Trophoblast cell (in vitro differentiated cells and primary cell): ENCODE data around the gene MRPS27.
A peak's percentile ranks its signal among the peaks of the same experiment; 100 is the strongest.

Experiments used
- DNase-seq, 2 donors: peaks; one replicate each; pipeline ENCODE4 v3.0.0-alpha.2; 2016
- H2AFZ ChIP-seq: 2 replicates; pipeline ENCODE4 v1.6.1; 2013; ENCODE audit warnings: low read length, moderate library complexity, mild to moderate bottlenecking; ENCODE audit not compliant: insufficient read depth, poor library complexity
- H2AK5ac ChIP-seq: 2 replicates; pipeline ENCODE4 v1.6.1; 2013; ENCODE audit warnings: mild to moderate bottlenecking, low read length
- H2BK120ac ChIP-seq: 2 replicates; pipeline ENCODE4 v1.6.1; 2013; ENCODE audit warnings: low read length, mild to moderate bottlenecking, moderate library complexity; ENCODE audit not compliant: insufficient read depth, poor library complexity
- H2BK12ac ChIP-seq: 2 replicates; pipeline ENCODE4 v1.6.1; 2013; ENCODE audit warnings: mild to moderate bottlenecking, low read length, moderate library complexity
- H2BK5ac ChIP-seq: 2 replicates; pipeline ENCODE4 v1.6.1; 2013; ENCODE audit warnings: low read length, low read depth, moderate library complexity, mild to moderate bottlenecking; ENCODE audit not compliant: poor library complexity
- H3K14ac ChIP-seq: 2 replicates; pipeline ENCODE4 v1.6.1; 2013; ENCODE audit warnings: mild to moderate bottlenecking, low read length
- H3K18ac ChIP-seq: 2 replicates; pipeline ENCODE4 v1.6.1; 2013; ENCODE audit warnings: mild to moderate bottlenecking, low read length
- H3K23ac ChIP-seq: 2 replicates; pipeline ENCODE4 v1.6.1; 2013; ENCODE audit warnings: low read length
- H3K27ac ChIP-seq: 2 replicates; pipeline ENCODE4 v1.5.1; 2013; ENCODE audit warnings: low read depth, mild to moderate bottlenecking, inconsistent platforms, low read length, moderate library complexity
- H3K27me3 ChIP-seq: 2 replicates; pipeline ENCODE4 v1.6.1; 2013; ENCODE audit warnings: inconsistent platforms, mild to moderate bottlenecking, low read length, moderate library complexity; ENCODE audit not compliant: insufficient read depth
- H3K36me3 ChIP-seq, 2 experiments: 1 replicate in 1 of 2; 2 replicates in 1 of 2; pipeline ENCODE4 v1.6.1; 2013; ENCODE audit warnings: low read length in 2 of 2, mild to moderate bottlenecking in 2 of 2, moderate library complexity in 1 of 2; ENCODE audit not compliant: insufficient read depth in 2 of 2, control insufficient read depth in 1 of 2
- H3K4ac ChIP-seq: 2 replicates; pipeline ENCODE4 v1.6.1; 2013; ENCODE audit warnings: low read depth, mild to moderate bottlenecking, low read length, moderate library complexity
- H3K4me1 ChIP-seq, 2 experiments: 1 replicate in 1 of 2; 2 replicates in 1 of 2; pipeline ENCODE4 v1.6.1; 2013; ENCODE audit warnings: low read length in 2 of 2, mild to moderate bottlenecking in 2 of 2, moderate library complexity in 1 of 2; ENCODE audit not compliant: insufficient read depth in 2 of 2, control insufficient read depth in 1 of 2
- H3K4me2 ChIP-seq: 2 replicates; pipeline ENCODE4 v1.6.1; 2013; ENCODE audit warnings: inconsistent platforms, mild to moderate bottlenecking, low read length, moderate library complexity
- H3K4me3 ChIP-seq: 2 replicates; pipeline ENCODE4 v1.5.1; 2013; ENCODE audit warnings: mild to moderate bottlenecking, low read depth, low read length, inconsistent platforms
- H3K79me1 ChIP-seq: one replicate; pipeline ENCODE4 v1.6.1; 2013; ENCODE audit warnings: low read length
- H3K79me2 ChIP-seq: 2 replicates; pipeline ENCODE4 v1.6.1; 2013; ENCODE audit warnings: low read length, mild to moderate bottlenecking; ENCODE audit not compliant: control insufficient read depth, insufficient read depth, poor library complexity
- H3K9ac ChIP-seq: 2 replicates; pipeline ENCODE4 v1.6.1; 2013; ENCODE audit warnings: mild to moderate bottlenecking, low read length
- H3K9me3 ChIP-seq: 2 replicates; pipeline ENCODE4 v1.6.1; 2013; ENCODE audit warnings: low read depth, mild to moderate bottlenecking, control low read depth, inconsistent platforms, low read length; ENCODE audit not compliant: insufficient read depth
- H4K12ac ChIP-seq: 2 replicates; pipeline ENCODE4 v1.6.1; 2013; ENCODE audit warnings: low read depth, mild to moderate bottlenecking, low read length, moderate library complexity
- H4K8ac ChIP-seq: 2 replicates; pipeline ENCODE4 v1.6.1; 2013; ENCODE audit warnings: low read depth, mild to moderate bottlenecking, low read length, moderate library complexity
- H4K91ac ChIP-seq: one replicate; pipeline ENCODE4 v1.6.1; 2013; ENCODE audit warnings: low read depth, mild to moderate bottlenecking, low read length, moderate library complexity
- WGBS: extraction: QIAGEN DNeasy Blood & Tissue Kit; methylation state at CpG from one replicate; pipeline ENCODE4 v1.1.7; 2013; ENCODE audit warnings: missing lambda C conversion rate; ENCODE audit not compliant: insufficient read length, insufficient coverage; ENCODE audit errors: extremely low coverage; 5-methylcytosine and 5-hydroxymethylcytosine counted together

Gene MRPS27

DNA sequence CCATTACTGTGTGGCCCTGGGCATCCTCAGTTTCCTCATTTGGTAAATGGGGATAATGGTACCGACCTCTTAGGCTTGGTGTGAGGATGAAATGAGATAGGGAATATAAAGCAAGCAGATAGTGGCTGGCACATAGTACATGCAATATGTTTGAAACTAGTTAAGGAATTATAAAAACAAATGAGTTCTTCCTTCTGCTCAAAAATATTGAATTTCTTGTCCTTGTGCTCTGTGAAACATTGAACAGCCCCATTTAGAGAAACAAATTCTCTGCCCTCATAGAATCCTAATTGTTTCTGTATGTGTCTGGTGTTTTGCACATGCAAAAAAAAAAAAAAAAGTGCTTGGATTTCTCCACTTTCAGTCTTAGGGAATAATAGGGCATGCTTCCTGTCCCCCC is 39.8 kb upstream of the MRPS27 start:
- H2AFZ ChIP-seq = no peak overlapping the region
- H2BK5ac ChIP-seq = no peak overlapping the region
- H3K4me1 ChIP-seq = peaks cover 7 to 9% of the 10 kb centered on the region in 2 experiments
- no CpG with 5 or more reads among the region's 1 CpG for WGBS
- H3K9ac ChIP-seq = no peak overlapping the region
- no peak overlapping the region for H3K23ac ChIP-seq
- H4K12ac ChIP-seq = no peak overlapping the region
- no peak overlapping the region for H3K18ac ChIP-seq
- peaks cover 8% of the 10 kb centered on the region for H3K79me1 ChIP-seq
- H3K79me2 ChIP-seq = no peaks in the 10 kb centered on the region
- H4K91ac ChIP-seq = no peak overlapping the region
- H3K4me2 ChIP-seq = no peak overlapping the region
- no peak overlapping the region for H2BK120ac ChIP-seq
- H3K4me3 ChIP-seq = no peak overlapping the region
- H2AK5ac ChIP-seq = no peak overlapping the region
- no peaks in the 10 kb centered on the region for H3K27me3 ChIP-seq
- H3K9me3 ChIP-seq = peaks cover 3% of the 10 kb centered on the region
- no peak overlapping the region for H2BK12ac ChIP-seq
- no peak overlapping the region for H3K27ac ChIP-seq
- no peak overlapping the region for H3K4ac ChIP-seq
- no peak for DNase-seq
- peaks cover 0 to 7% of the 10 kb centered on the region in 2 experiments for H3K36me3 ChIP-seq
- H3K14ac ChIP-seq = no peak overlapping the region
- no peak overlapping the region for H4K8ac ChIP-seq

DNA sequence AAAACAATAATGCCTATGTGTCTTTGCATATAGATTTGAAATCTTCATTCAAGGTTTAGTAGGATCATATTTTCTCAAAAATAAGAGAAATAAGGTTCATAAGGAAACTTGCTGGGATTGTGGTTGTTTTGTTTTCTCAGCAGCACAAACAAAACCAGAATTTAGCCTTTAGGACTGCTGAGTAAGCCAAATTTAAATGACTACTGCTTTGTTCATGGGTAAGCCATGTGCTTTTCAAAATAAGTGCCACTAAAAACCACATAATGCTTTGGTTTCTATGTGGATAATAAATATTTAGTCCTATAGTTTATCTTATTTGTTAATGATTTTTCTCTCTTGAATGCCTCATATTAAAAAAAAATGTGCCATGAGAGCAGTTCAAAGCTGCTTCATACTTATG is 38.9 kb upstream of the MRPS27 start:
- Histone ChIP-seq H4K12ac (no peak overlapping the region), H3K9me3 (peaks cover 3% of the 10 kb centered on the region), H4K8ac (no peak overlapping the region), H3K79me1 (peaks cover 3% of the 10 kb centered on the region), H3K27ac (no peak overlapping the region), H3K14ac (no peak overlapping the region), H2BK120ac (no peak overlapping the region), H4K91ac (no peak overlapping the region), H3K4me1 (peaks cover 3 to 5% of the 10 kb centered on the region in 2 experiments), H2AFZ (no peak overlapping the region), H3K4me3 (no peak overlapping the region), H3K23ac (no peak overlapping the region), H3K9ac (no peak overlapping the region), H3K4me2 (no peak overlapping the region), H3K4ac (no peak overlapping the region), H2AK5ac (no peak overlapping the region), H3K79me2 (no peaks in the 10 kb centered on the region), H3K18ac (no peak overlapping the region), H3K27me3 (no peaks in the 10 kb centered on the region), H3K36me3 (peaks cover 0 to 7% of the 10 kb centered on the region in 2 experiments), H2BK12ac (no peak overlapping the region), H2BK5ac (no peak overlapping the region)
- no peak for DNase-seq

DNA sequence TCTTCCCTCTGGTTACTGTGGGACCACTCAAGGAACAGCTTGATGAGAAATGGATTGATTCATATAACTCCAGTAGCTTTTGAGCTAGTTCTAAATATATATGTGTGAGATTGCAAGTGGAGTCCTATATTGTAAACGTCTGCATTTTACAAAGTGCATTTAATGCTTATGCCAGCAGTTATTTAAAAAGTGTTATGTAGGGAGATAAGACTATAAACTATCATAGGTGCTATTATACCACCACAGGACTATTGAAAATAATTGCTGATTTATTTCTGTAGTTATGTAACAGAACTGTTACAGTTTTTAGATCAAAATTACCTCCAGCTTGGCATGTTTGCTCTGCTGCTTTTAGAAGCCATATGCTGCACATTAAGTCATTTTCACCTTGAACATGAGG is 36.3 kb upstream of the MRPS27 start:
- no peaks in the 10 kb centered on the region for H3K79me2 ChIP-seq
- H3K4me1 ChIP-seq = no peaks in the 10 kb centered on the region
- no peak overlapping the region for H2BK120ac ChIP-seq
- WGBS = no CpG with 5 or more reads among the region's 1 CpG
- no peak for DNase-seq
- no peaks in the 10 kb centered on the region for H3K27me3 ChIP-seq
- no peak overlapping the region for H3K4ac ChIP-seq
- H3K9me3 ChIP-seq = peaks cover 3% of the 10 kb centered on the region
- no peak overlapping the region for H2BK5ac ChIP-seq
- H3K18ac ChIP-seq = no peak overlapping the region
- H3K14ac ChIP-seq = no peak overlapping the region
- no peak overlapping the region for H3K9ac ChIP-seq
- no peak overlapping the region for H2AFZ ChIP-seq
- no peak overlapping the region for H3K4me2 ChIP-seq
- H2AK5ac ChIP-seq = no peak overlapping the region
- H4K91ac ChIP-seq = no peak overlapping the region
- H3K4me3 ChIP-seq = no peak overlapping the region
- no peak overlapping the region for H3K23ac ChIP-seq
- no peak overlapping the region for H4K12ac ChIP-seq
- no peak overlapping the region for H4K8ac ChIP-seq
- H2BK12ac ChIP-seq = no peak overlapping the region
- peaks cover 0 to 7% of the 10 kb centered on the region in 2 experiments for H3K36me3 ChIP-seq
- no peaks in the 10 kb centered on the region for H3K79me1 ChIP-seq
- H3K27ac ChIP-seq = no peak overlapping the region

DNA sequence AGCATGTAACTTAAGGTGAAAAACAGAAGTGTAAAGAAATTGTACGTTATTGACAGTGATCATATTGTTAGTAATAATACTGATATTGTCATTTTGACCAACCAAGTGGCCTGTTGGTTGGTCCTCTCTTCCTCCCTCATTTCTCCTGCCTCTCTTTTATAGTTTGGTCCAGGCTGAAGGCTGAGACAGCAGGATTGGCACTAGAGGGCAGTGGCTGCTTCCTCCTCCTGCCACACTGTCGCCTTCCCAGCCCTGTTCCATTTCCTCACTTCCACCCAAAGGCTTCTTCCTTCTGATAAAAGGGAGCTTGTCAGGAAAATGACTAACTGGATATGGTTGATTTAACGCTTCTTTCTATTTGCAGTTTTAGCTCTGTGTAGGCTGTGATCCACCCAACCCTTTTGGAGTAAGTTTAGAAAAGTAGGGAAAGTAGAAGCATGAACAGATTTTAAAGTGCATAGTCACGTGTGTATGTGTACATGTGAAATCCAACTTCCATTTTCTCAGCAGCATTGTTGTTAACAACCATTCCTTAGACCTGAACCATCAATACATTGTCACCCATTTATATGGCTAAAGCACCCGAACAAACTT is 35.8 kb upstream of the MRPS27 start:
- Histone ChIP-seq H2BK12ac (no peak overlapping the region), H2AK5ac (no peak overlapping the region), H2BK5ac (no peak overlapping the region), H3K4me2 (no peak overlapping the region), H3K4me1 (no peaks in the 10 kb centered on the region), H3K79me1 (no peaks in the 10 kb centered on the region), H3K9ac (no peak overlapping the region), H4K12ac (no peak overlapping the region), H3K4me3 (no peak overlapping the region), H4K8ac (no peak overlapping the region), H2AFZ (no peak overlapping the region), H3K9me3 (peaks cover 3% of the 10 kb centered on the region), H3K27me3 (no peaks in the 10 kb centered on the region), H3K14ac (no peak overlapping the region), H3K18ac (no peak overlapping the region), H2BK120ac (no peak overlapping the region), H3K27ac (no peak overlapping the region), H3K4ac (no peak overlapping the region), H3K23ac (no peak overlapping the region), H4K91ac (no peak overlapping the region), H3K79me2 (no peaks in the 10 kb centered on the region), H3K36me3 (peaks cover 0 to 7% of the 10 kb centered on the region in 2 experiments)
- WGBS = no CpG with 5 or more reads among the region's 5 CpGs
- DNase-seq = peak in 1 of 2 donors; percentile 51
